M059J (cell line): ENCODE measurements around the gene LATS2. TPM values are rescaled to one million over a fixed set of nuclear protein-coding genes. Genes with fewer than 3 reads are reported as not detected.

Source experiments
- DNase-seq: peaks from one replicate; pipeline ENCODE4 v3.0.0-alpha.2; 2012; ENCODE audit warnings: low read depth
- total RNA-seq: library from RNA; depleted of rRNA; stranded (reverse); fragments of >200 nt; shearing (Covaris generic); gene quantifications from 2 replicates; pipeline ENCODE4 v1.2.3, GENCODE V29; 2014; rRNA removed

LATS2 gene
- total RNA-seq, result 6.1 and 9.9 TPM in 2 replicates

DNA sequence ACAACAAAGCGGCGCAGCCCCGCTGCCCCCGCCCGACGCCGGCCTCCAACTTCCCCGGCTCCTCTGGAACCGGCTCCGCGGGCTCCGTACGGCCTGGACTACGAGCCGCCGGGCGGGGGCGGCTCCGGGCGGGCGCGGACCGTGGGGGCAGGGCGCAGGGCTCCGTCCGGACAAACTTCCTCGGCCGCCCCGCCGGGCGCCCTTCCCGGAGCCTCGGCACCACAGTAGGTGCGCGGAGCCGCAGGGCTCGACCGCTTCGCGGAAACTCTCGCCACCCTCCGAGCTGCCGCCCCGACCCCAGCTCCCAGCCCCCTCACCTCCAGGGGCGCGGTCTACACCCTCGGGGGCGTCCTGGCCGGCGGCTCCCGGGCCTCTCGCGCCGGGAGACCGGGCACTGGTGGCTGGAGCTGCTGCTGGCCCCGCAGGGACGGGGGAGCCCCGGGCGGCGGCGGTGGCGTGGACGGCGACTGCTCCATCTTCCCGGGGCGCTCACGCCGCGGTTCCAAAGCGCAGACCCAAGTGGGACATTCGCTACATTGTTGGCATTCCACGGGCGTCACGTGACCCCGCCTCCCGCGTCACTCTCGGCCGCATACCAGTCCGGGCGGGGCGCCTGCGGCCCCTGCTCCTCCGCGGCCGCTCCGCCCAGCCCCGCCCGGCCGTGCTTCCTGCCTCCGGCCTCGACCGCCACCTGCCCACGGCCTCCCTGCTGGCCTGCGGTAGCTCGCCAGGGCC, at the start of gene LATS2:
LATS2 (minus strand) TSS at position 558 of the 735 bp plus-strand sequence. CDS start 15,560 bp downstream, outside the sequence.
- DNase-seq, result peak; percentile 92

DNA sequence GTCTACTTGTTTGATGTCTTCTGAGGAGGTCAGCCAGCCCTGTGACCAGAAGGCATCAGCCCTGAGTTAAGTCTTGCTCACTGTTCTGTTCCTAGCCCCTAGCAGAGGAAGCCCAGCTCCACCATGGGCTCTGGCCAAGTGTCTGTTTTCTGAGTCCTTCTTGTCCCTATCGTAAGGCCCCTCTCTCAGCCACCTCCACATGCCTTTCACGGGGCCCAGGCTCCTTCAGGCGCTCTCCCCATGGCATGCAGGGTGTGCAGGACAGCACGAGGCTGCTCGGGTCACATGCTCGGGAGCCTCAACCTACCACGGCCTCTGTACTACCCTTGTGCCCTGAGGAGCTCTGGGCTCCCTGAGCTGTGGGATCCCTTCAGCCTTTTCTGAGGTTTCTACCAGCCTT, 47.8 kb upstream of the LATS2 start:
- DNase-seq, result no peak

DNA sequence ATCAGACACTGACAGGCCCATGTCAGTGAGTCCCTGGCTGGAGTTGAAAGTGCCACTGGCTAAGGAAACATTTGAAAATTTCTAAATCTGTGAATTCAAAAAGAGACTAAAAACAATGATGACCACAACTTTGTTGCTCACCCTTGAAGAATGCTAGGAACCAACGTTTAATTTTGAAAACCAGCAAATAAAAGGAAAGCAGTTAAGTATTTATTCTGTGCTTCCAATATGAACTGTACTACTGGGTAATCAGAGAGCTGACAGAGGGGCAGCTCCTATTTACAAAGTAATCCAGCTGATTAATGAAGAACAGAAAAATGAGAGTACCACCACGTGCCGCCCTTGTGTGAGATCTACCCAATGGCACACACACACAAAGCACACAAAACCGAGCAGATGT, 44.7 kb upstream of the LATS2 start:
- peak; percentile 75 for DNase-seq

DNA sequence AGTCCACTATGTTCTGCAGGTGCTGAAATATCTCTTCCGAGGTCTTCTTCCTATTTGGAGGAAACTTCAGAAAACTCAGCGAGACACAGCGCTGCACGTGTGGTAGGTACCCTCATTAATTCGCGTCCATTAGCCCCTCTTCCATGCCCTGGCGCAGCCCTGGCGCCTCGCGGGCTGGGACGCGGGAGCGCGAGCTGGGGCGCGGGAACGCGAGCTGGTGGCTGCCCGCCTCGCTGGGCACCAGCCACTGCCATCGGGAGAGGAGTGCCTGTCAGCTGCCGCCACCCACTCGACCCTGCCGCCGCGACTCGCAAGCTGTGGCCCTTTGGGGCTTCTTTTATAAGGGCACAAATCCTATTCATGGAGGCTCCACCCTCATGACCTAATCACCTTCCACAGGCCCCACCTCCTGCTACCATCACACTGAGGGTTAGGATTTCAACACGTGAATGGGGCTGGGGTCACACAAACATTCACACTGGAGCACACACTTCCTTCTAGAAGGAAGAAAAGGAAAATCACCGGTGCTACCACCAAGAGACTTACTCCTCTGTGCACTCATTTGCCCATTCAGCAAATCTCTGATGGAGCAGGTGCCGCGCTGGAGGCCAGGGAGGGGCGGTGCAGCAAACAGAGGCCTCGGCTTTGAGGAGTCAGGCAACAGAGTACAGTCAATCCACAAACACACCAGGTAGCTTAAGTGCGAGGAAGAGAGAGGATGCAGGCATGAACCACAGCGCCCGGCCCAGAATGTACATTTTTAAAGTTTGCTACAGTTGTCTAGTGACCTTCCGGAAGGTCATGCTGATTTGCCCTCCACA, 43.0 kb upstream of the LATS2 start:
- DNase-seq, result no peak

DNA sequence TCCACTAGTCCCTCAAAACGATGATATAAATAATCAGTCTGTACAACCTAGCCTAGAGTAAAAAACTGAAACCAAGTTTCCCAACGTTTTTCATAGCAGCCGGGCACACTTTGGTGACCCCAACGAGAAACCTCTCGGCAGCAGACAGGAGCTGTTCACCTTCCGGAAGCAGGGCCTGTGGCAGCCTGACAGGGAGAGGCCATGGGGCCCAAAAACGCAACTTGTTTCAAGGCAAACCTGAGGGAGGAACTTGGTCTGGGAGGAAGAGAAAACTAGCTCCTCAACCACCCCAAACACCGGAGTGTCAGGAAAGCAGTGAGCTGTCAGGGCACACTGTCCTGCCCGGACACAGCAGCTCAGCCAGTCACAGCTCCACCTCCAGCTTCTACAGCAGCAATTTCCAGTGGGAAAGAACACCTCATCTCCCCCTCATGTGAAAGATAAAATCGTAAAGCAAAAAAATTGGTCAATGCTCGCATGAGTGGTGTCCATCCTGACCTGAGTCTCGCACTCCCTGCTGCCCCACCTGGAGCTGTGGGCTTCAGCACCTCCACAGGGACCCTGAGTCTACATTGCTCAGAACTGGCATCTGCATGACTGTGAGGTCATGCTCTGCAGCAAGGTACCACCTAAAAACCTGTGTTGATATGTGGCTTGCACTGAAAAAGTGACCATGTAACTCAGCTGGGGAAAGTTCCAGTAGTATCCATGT, 40.6 kb upstream of the LATS2 start:
- no peak for DNase-seq

DNA sequence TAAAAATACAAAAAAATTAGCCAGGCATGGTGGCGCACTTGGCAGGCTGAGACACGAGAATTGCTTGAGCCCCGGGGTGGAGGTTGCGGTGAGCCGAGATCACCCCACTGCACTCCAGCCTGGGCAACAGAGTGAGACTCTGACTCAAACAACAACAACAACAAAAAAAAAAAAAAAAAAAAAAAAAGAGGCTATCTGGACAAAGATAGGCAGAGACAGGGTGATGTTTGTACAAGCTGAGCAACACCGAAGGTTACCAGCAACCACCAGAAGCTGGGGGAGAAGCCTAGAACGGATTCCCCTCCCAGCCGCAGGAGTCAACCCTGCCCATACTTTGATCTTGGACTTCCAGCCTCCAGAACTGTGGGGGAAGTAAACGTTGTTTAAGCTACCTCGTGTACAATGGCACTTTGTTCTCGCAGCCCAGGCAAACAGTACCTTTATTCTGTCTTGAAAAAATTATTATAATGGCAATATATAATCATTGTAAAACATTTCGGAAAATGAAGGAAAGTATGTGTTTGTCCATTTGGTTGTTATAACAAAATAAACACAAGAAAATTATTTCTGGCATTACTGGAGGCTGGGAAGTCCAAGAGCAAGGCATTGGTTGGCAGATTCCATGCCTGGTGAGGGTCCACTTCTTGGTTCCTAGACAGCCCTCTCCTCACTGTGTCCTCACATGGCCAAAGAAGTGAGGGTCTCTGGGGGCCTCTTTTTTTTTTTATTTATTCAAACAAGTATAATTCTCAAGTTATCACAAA, 39.8 kb upstream of the LATS2 start:
- DNase-seq, result no peak

DNA sequence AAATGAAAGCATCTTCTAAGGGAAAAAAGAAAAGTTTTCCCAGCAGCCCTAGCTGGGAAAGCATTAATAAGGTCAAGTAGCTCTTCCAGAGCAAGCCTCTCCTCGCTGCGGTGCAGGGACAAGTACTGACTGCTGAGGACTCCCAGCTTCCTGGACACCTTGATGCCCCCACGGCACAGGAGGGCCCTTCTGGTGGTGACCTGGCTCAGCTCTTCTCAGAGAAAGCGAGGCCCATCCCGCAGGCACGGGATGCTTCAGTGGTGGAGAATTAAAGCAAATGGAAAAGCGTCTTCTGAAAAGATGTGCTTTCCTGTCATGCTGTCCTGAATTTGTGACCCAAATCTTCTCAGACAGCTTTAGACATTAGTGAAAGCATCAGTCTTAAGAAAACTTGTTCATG, 38.8 kb upstream of the LATS2 start:
- no peak for DNase-seq

DNA sequence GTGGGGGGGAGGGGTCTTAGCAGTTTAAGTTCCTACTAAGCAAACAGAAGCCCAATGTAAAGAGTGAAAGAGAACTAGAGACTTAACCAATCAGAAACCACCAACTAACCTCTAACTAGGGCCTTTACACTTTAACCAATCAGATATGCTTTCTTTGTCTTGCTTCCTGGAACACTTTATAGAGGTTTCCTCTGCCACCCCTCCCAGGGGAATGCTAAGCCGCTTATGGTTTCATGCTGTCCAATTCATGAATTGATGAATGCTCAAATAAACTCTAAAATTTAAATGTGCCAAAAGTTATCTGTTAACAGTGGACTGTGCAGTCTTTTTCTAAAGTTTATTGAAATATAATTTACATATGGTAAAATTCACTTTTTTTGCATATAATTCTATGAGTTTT, 33.9 kb upstream of the LATS2 start:
- DNase-seq, result no peak

DNA sequence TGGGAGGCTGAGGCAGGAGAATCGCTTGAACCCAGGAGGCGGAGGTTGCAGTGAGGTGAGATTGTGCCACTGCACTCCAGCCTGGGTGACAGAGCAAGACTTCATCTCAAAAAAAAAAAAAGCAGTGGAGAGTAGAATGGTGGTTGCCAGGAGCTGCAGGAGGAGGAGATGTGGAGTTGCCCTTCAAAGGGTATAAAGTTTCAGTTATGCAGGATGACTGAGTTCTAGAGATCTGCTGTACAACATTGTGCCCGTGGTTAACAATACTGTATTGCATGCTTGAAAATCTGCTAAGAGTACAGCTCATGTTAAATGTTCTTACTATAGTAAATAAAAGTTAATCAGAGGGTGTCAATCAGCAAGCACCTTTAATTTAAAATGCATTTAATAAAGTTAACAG, 28.4 kb upstream of the LATS2 start:
- no peak for DNase-seq

DNA sequence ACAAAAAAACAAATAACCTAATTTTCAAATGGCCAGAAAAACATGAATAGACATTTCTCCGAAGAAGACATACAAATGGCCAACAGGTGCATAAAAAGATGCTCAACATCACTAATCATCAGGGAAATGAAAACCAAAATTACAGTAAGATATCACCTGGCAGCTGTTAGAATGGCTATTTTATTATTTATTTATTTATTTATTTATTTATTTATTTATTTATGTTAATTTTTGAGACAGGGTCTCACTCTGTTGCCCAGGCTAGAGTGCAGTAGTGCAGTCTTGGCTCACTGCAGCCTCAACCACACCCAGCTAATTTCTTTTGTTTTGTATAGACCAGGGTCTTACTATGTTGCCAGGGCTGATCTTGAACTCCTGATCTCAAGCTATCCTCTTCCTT, 27.1 kb upstream of the LATS2 start:
- no peak for DNase-seq

DNA sequence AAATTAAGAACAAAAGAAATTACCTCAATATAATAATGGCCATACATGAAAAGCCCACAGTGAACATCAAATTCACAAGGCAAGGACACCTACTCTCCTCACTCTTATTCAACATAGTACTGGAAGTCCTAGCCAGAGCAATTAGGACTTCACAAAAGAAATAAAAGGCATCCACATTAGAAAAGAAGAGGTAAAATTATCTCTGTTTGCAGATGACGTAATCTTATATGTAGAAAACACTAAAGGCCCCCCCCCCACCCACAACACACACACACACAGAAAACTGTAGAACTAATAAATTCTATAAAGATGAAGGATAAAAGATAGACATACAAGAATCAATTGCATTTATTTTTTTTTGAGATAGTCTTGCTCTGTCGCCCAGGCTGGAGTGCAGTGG, 25.5 kb upstream of the LATS2 start:
- DNase-seq, result no peak

DNA sequence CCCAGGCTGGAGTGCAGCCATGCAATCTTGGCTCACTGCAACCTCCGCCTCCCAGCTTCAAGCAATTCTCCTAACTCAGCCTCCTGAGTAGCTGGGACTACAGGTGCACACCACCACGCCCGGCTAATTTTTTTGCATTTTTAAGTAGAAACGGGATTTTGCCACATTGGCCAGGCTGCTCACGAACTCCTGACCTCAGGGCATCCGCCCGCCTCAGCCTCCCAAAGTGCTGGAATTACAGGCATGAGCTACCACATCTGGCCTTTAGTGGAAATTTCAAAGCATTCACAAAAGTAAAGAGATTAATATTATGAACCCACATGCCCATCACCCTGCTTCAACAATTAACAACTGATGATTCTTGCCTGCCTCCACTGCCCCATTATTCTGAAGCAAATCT, 20.5 kb upstream of the LATS2 start:
- DNase-seq, result no peak

DNA sequence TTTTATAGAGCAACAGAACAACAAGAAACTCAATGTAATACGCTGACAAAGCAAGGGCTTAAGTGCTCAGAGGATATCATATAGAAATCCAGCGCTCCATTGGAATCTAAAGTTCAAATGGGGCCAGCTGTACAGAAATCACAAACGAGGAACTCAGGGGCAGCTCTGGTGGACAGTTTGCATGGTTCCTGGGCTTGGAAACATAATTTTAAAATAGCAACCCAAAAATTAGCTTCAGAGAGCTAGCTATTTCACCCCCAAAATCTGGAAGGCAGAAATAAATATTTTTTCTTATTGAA, 19.2 kb upstream of the LATS2 start:
- DNase-seq, result no peak

DNA sequence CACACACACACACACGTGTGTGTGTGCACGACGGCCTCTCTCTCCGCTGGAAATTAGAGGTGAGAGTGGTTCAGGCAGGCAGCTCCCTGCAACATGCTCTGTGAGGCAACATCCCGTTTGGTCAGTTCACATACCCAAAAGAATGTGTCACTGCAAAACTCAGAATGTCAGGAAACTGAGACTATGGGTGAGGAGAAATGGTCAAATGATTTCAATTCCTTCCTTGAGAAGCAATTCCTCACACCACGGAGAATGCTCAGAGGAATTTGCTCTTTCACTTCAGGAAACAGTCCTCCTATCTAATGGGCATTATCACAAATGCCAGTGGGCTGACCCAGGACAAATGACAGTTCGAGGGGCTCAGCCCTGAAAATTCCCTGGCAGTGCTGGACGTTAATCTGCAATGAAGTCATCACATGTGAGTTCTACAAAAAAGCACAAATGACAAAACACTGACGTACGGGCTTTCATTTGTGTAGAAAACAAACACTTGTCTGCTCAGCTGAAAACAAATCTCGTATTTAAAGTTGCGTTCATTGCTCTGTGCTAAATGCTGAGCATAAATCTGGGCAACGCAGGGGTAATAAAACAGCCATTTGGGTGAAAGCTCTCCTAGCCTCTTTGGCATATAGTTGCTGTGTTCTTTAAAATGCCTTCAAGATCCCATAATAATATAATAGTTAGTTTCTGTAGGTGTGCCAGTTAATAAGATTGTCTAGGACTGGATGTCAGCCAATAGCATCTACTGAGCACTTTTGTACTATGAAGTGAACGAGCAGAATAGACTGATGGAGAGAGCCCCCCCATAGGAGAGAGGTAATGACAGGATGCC, 18.6 kb upstream of the LATS2 start:
- DNase-seq, result peak; percentile 88

DNA sequence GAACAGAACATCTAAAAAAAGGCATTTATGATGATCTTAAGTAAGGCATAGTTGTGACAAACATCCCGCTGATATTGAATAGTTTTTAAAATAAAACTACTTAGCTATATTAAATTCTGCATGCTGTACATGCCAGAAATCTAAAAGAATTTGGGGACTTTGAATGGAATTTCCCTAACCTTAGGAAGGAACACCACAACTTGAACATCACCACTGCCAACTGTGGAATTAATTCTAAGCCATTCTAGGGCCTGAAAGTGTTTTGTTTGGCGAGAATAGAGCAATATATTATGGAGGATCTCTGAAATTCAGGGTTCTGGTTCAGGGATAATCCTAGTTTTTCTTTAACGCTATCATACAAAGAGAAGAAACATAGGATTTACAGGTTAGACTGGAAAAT, 17.8 kb upstream of the LATS2 start:
- no peak for DNase-seq

DNA sequence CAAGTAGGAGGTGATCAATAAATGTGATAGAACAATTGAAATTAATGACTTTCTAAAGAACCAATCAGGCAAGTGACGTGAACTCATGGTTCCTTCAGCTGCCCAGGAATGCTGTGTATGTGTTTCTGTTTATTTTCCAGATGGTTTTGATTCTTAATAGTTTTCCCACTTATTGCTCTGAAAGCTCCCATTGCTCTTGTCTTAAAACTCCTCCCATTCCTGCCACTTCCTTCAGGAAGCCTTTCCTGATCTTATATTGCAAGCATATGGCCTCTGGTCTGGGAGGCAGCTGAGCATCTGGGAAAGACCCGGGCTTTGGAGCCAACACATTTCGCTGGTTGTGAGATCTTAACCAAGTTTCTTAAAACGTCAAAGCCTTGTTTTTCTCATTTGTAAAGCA, 17.1 kb upstream of the LATS2 start:
- no peak for DNase-seq

DNA sequence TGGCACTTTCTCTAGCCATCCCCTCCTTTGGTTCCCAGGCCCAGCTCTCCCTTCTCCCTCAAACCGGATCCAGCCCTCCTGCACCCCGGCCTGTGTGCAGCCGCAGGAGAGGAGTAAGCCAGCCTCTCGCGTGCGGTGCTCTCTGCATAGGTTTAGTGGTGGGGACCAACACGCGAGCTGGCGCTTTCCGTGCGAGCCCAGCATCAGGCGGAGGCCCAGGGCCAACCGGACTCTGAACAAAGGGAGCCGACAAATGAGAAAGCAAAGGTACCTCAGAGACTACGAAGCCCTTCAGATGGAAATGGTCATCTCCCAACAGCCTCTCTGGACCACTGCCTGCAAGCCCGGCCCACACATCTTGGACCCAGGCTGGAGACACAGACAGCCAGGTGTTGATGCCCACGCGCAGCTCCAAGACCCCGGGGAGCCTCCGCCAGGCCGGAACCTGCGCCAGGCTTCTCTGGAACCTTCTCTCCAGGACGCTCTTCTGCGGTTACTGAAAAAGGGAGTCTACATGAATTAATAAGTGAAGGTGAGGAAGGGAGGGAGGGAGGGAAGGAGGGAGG, 16.5 kb upstream of the LATS2 start:
- no peak for DNase-seq

DNA sequence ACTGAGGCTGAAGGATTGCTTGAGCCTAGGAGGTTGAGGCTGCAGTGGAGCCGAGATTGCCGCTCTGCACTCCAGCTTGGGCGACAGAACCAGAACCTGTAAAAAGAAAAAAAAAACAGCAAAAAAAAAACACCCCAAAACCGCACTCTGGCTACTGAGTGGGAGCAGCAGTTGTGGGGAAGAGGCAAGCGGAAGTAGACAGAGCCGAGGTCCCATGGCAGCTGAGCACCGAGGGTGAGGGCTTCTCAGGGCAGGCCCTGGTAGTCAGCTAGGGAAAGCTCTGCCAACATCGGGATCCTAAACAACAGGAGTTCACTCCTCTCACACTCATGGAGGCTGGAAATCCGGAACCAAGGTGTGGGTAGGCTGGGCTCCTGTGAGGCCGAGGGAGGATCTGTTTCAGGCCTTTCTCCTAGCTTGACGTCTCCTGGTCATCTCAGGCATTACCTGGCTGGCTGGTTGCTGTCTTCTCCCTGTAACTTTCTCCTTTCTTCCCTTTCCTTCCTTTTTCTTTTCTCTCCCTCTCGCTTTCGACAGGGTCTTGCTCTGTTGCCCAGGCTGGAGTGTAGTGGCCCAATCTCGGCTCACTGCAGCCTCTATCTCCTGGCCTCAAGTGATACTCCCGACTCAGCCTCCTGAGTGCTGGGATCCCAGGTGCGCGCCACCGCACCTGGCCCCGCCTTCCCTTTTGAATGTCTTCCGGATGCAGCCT, 15.8 kb upstream of the LATS2 start:
- DNase-seq, result no peak

DNA sequence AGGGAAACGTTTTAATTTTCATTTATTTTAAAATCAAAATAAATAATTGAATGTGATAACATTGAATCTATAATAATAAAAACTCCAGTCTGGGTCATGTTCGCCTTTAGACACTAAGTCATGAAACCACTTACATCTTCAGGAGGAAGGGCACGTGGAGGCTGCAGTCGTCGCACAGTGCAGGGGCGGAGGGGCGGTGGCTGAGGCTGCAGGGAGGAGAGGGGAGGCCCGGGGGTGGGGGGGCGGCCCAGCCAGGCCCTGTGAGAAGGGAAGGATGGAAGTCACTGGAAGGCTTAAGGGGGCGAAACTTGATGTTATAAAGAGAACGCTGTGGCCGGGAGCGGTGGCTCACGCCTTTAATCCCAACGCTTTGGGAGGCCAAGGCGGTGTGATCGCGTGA, 14.9 kb upstream of the LATS2 start:
- DNase-seq, result no peak
